ENCODE results near the gene ANKRD60.

ANKRD60 gene

DNA sequence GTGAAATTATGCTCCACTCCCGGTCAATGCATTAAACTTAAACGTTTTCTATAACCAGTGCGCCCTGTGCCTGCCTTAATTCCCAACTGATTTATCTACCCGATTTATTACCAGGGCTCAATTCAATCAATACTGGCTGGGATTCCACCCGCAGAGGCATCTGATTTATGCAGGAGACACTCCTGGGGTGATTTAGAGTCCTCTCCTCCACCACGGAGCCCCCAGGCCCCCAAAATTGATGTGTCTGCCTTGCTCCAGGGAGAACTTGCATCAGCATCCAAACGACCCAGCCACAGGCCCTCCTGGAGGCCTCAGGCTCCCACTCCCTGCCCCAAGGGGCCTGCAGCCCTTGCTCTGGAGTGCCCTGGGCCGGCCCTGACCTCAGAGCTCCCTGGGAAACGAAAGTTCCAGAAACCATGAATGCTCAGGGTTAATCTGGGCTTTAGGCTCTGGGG lies 29.5 kb downstream of the ANKRD60 start:
- H3K4me3 ChIP-seq (ENCODE audit: low read depth, low read length): no peak overlapping the region
- no peaks in the 10 kb centered on the region for H3K9me3 ChIP-seq (ENCODE audit: control insufficient read depth, low read length)
- H2AFZ ChIP-seq: no peak overlapping the region
- no peaks in the 10 kb centered on the region for H3K4me1 ChIP-seq
- no peak overlapping the region for H3K9ac ChIP-seq
- TF ChIP-seq CTCF (IDR thresholded peaks at IDR 0.05): no peak
- no peaks in the 10 kb centered on the region for H3K79me2 ChIP-seq
- H3K27me3 ChIP-seq (ENCODE audit: control insufficient read depth, insufficient read depth, low read length): no peaks in the 10 kb centered on the region
- no peak overlapping the region for H3K27ac ChIP-seq
- no peaks in the 10 kb centered on the region for H3K36me3 ChIP-seq (ENCODE audit: control insufficient read depth, insufficient read depth, low read length)
- no peak overlapping the region for H3K4me2 ChIP-seq (ENCODE audit: low read length)

- no peak for TF ChIP-seq CTCF (IDR thresholded peaks at IDR 0.05)
- no peaks in the 10 kb centered on the region for H3K79me2 ChIP-seq
- H2AFZ ChIP-seq: no peak overlapping the region
- H3K9ac ChIP-seq: no peak overlapping the region
- H3K27me3 ChIP-seq (ENCODE audit: control insufficient read depth, insufficient read depth, low read length): no peaks in the 10 kb centered on the region
- no peak overlapping the region for H3K4me2 ChIP-seq (ENCODE audit: low read length)
- no peaks in the 10 kb centered on the region for H3K36me3 ChIP-seq (ENCODE audit: control insufficient read depth, insufficient read depth, low read length)
- H3K4me1 ChIP-seq: no peaks in the 10 kb centered on the region
- H3K27ac ChIP-seq: no peak overlapping the region
- no peak overlapping the region for H3K4me3 ChIP-seq (ENCODE audit: low read depth, low read length)
- H3K9me3 ChIP-seq (ENCODE audit: control insufficient read depth, low read length): no peaks in the 10 kb centered on the region
These were observed 30.1 kb downstream of the ANKRD60 start for GRCh38 chr20:58198384-58198783.

- no peaks in the 10 kb centered on the region for H3K79me2 ChIP-seq
- no peak overlapping the region for H3K27ac ChIP-seq
- H3K36me3 ChIP-seq (ENCODE audit: control insufficient read depth, insufficient read depth, low read length): no peaks in the 10 kb centered on the region
- no peak overlapping the region for H3K4me2 ChIP-seq (ENCODE audit: low read length)
- no peak overlapping the region for H3K9ac ChIP-seq
- no peaks in the 10 kb centered on the region for H3K4me1 ChIP-seq
- H3K9me3 ChIP-seq (ENCODE audit: control insufficient read depth, low read length): no peaks in the 10 kb centered on the region
- TF ChIP-seq CTCF (IDR thresholded peaks at IDR 0.05): no peak
- H2AFZ ChIP-seq: no peak overlapping the region
- no peak overlapping the region for H3K4me3 ChIP-seq (ENCODE audit: low read depth, low read length)
- no peaks in the 10 kb centered on the region for H3K27me3 ChIP-seq (ENCODE audit: control insufficient read depth, insufficient read depth, low read length)
These were observed 31.3 kb downstream of the ANKRD60 start for GRCh38 chr20:58197185-58197469.

GRCh38 chr20:58196402-58197184 lies 31.9 kb downstream of the ANKRD60 start:
- Histone ChIP-seq H3K36me3 (ENCODE audit: control insufficient read depth, insufficient read depth, low read length) (no peaks in the 10 kb centered on the region), H2AFZ (no peak overlapping the region), H3K9me3 (ENCODE audit: control insufficient read depth, low read length) (no peaks in the 10 kb centered on the region), H3K4me2 (ENCODE audit: low read length) (no peak overlapping the region), H3K79me2 (no peaks in the 10 kb centered on the region), H3K9ac (no peak overlapping the region), H3K4me1 (no peaks in the 10 kb centered on the region), H3K27me3 (ENCODE audit: control insufficient read depth, insufficient read depth, low read length) (no peaks in the 10 kb centered on the region), H3K27ac (no peak overlapping the region), H3K4me3 (ENCODE audit: low read depth, low read length) (no peak overlapping the region)
- TF ChIP-seq CTCF (IDR thresholded peaks at IDR 0.05): no peak

GRCh38 chr20:58195047-58195446 lies 33.4 kb downstream of the ANKRD60 start:
- no peaks in the 10 kb centered on the region for H3K36me3 ChIP-seq (ENCODE audit: control insufficient read depth, insufficient read depth, low read length)
- H3K79me2 ChIP-seq: no peaks in the 10 kb centered on the region
- no peak for TF ChIP-seq CTCF (IDR thresholded peaks at IDR 0.05)
- H2AFZ ChIP-seq: no peak overlapping the region
- H3K27ac ChIP-seq: no peak overlapping the region
- no peaks in the 10 kb centered on the region for H3K27me3 ChIP-seq (ENCODE audit: control insufficient read depth, insufficient read depth, low read length)
- no peak overlapping the region for H3K4me2 ChIP-seq (ENCODE audit: low read length)
- no peak overlapping the region for H3K4me3 ChIP-seq (ENCODE audit: low read depth, low read length)
- no peaks in the 10 kb centered on the region for H3K9me3 ChIP-seq (ENCODE audit: control insufficient read depth, low read length)
- no peaks in the 10 kb centered on the region for H3K4me1 ChIP-seq
- H3K9ac ChIP-seq: no peak overlapping the region
